WTC11 (cell line): Measurements from ENCODE around the gene HDAC7. TPM values are rescaled to one million over a fixed set of nuclear protein-coding genes. Genes with fewer than 3 reads are reported as not detected.

Experiments used
- ATAC-seq: fragments of 200-7000 bp; cut with Tn5 transposase; 2 replicates; pipeline ENCODE4 v1.10.0; 2021; ENCODE audit warnings: mild to moderate bottlenecking, moderate library complexity
- CTCF ChIA-PET: fragments of 300-600 bp; sonication (Branson Sonifier 250); formaldehyde crosslinking; loops from one replicate; lab custom pipeline; 2021; ENCODE audit warnings: antibody characterized with exemption; lab: Charles Lee
- POLR2A ChIA-PET: fragments of 350-600 bp; sonication (Branson Sonifier 250); formaldehyde crosslinking; loops from one replicate; lab custom pipeline; 2021; ENCODE audit warnings: antibody characterized with exemption; lab: Charles Lee
- DNase-seq: peaks from one replicate; pipeline ENCODE4 v3.0.0; 2021; ENCODE audit warnings: low spot score
- H3K27ac Mint-ChIP-seq: 2 replicates; pipeline ENCODE4 v1.8.0; 2021; ENCODE audit warnings: mixed read lengths
- H3K27me3 Mint-ChIP-seq: 2 replicates; pipeline ENCODE4 v1.8.0; 2021; ENCODE audit warnings: low read depth, mild to moderate bottlenecking, moderate library complexity, mixed read lengths
- H3K36me3 Mint-ChIP-seq: 2 replicates; pipeline ENCODE4 v1.8.0; 2021; ENCODE audit warnings: mixed read lengths
- H3K4me1 Mint-ChIP-seq: 2 replicates; pipeline ENCODE4 v1.8.0; 2022; ENCODE audit warnings: mixed read lengths
- H3K4me3 Mint-ChIP-seq: 2 replicates; pipeline ENCODE4 v1.8.0; 2021; ENCODE audit warnings: mild to moderate bottlenecking, moderate library complexity, mixed read lengths
- H3K9me3 Mint-ChIP-seq: 2 replicates; pipeline ENCODE4 v1.8.0; 2021; ENCODE audit warnings: mixed read lengths
- CDX4 ChIP-seq: fragments of 250-450 bp; sonication (Bioruptor Pico); IDR thresholded peaks from 2 replicates; pipeline ENCODE4 v1.9.0; 2021; ENCODE audit warnings: moderate library complexity, mild to moderate bottlenecking, inconsistent platforms, borderline replicate concordance
- CREM ChIP-seq: sonication (generic); formaldehyde crosslinking; IDR thresholded peaks from 2 replicates; pipeline ENCODE4 v1.8.1; 2022; ENCODE audit warnings: mild to moderate bottlenecking, missing genetic modification reagents, moderate library complexity
- EMX1 ChIP-seq: fragments of 250-450 bp; sonication (Bioruptor Pico); IDR thresholded peaks from 2 replicates; pipeline ENCODE4 v1.8.0; 2021; ENCODE audit warnings: mild to moderate bottlenecking
- ETV6 ChIP-seq: sonication (generic); formaldehyde crosslinking; IDR thresholded peaks from 2 replicates; pipeline ENCODE4 v1.8.1; 2022; ENCODE audit warnings: mild to moderate bottlenecking, missing genetic modification reagents
- IRF1 ChIP-seq: sonication (generic); formaldehyde crosslinking; IDR thresholded peaks from 2 replicates; pipeline ENCODE4 v1.8.0; 2023; ENCODE audit warnings: missing genetic modification reagents
- MAX ChIP-seq: sonication (generic); formaldehyde crosslinking; IDR thresholded peaks from 2 replicates; pipeline ENCODE4 v1.8.0; 2022; ENCODE audit warnings: mild to moderate bottlenecking, missing genetic modification reagents
- MLX ChIP-seq: sonication (generic); formaldehyde crosslinking; IDR thresholded peaks from 2 replicates; pipeline ENCODE4 v1.8.1; 2023; ENCODE audit warnings: mild to moderate bottlenecking, missing genetic modification reagents, moderate library complexity
- NR3C1 ChIP-seq: sonication (generic); formaldehyde crosslinking; conservative IDR thresholded peaks from 2 replicates; pipeline ENCODE4 v1.8.1; 2023; ENCODE audit warnings: low read depth, mild to moderate bottlenecking, missing genetic modification reagents
- PRDM15 ChIP-seq: sonication (generic); formaldehyde crosslinking; IDR thresholded peaks from 2 replicates; pipeline ENCODE4 v1.8.0; 2022; ENCODE audit warnings: missing genetic modification reagents
- TEAD1 ChIP-seq: sonication (generic); formaldehyde crosslinking; IDR thresholded peaks from 2 replicates; pipeline ENCODE4 v1.8.0; 2022; ENCODE audit warnings: mild to moderate bottlenecking, missing genetic modification reagents
- USF2 ChIP-seq: sonication (generic); formaldehyde crosslinking; IDR thresholded peaks from 2 replicates; pipeline ENCODE4 v1.8.1; 2023; ENCODE audit warnings: mild to moderate bottlenecking, missing genetic modification reagents, moderate library complexity
- ZBTB21 ChIP-seq: sonication (generic); formaldehyde crosslinking; IDR thresholded peaks from 2 replicates; pipeline ENCODE4 v1.8.1; 2023; ENCODE audit warnings: mild to moderate bottlenecking, missing genetic modification reagents, borderline replicate concordance
- ZBTB43 ChIP-seq: sonication (generic); formaldehyde crosslinking; IDR thresholded peaks from 2 replicates; pipeline ENCODE4 v1.8.1; 2023; ENCODE audit warnings: mild to moderate bottlenecking, missing genetic modification reagents
- ZNF281 ChIP-seq: sonication (generic); formaldehyde crosslinking; IDR thresholded peaks from 2 replicates; pipeline ENCODE4 v1.8.0; 2023; ENCODE audit warnings: mild to moderate bottlenecking, missing genetic modification reagents
- ZNF317 ChIP-seq: sonication (generic); formaldehyde crosslinking; IDR thresholded peaks from 2 replicates; pipeline ENCODE4 v1.8.1; 2023; ENCODE audit warnings: low read depth, mild to moderate bottlenecking, moderate library complexity, missing genetic modification reagents, borderline replicate concordance
- ZNF425 ChIP-seq: fragments of 250-450 bp; sonication (Bioruptor Pico); conservative IDR thresholded peaks from 2 replicates; pipeline ENCODE4 v1.9.0; 2021; ENCODE audit warnings: mild to moderate bottlenecking
- ZNF671 ChIP-seq: fragments of 250-450 bp; sonication (Bioruptor Pico); IDR thresholded peaks from 2 replicates; pipeline ENCODE4 v1.8.0; 2021; ENCODE audit warnings: mild to moderate bottlenecking
- total RNA-seq: library from RNA; stranded (reverse); gene quantifications from 3 replicates; pipeline ENCODE4 v1.2.3, GENCODE V29; 2021
- TF ChIP-seq, protein P1 (sequence below): sonication (generic); formaldehyde crosslinking; IDR thresholded peaks from 2 replicates; pipeline ENCODE4 v1.8.1; 2022; ENCODE audit warnings: mild to moderate bottlenecking, missing genetic modification reagents, moderate library complexity, borderline replicate concordance

HDAC7 gene
- total RNA-seq, 1 experiment from 2014 or later, result 111 TPM

GRCh38 chr12:47750229-47750798 is 69.4 kb downstream of the HDAC7 start (continued):
- no peak for TF ChIP-seq USF2 (CRISPR knock-in tag)
- no peak for TF ChIP-seq IRF1 (CRISPR knock-in tag)
- TF ChIP-seq, all 79 proteins: peak for 0

GRCh38 chr12:47748899-47749298 is 70.8 kb downstream of the HDAC7 start:
- peaks cover 46% of the 10 kb centered on the region for H3K4me1 Mint-ChIP-seq
- no peaks in the 10 kb centered on the region; the same call in 1 of the 2 replicates for H3K27me3 Mint-ChIP-seq
- H3K9me3 Mint-ChIP-seq, result no peaks in the 10 kb centered on the region
- ATAC-seq, result no peak
- ChIA-PET CTCF (no interaction called here), POLR2A (no interaction called here)
- no peak overlapping the region for H3K4me3 Mint-ChIP-seq
- TF ChIP-seq ZNF281 (no peak), ZBTB43 (CRISPR knock-in tag) (no peak), EMX1 (no peak), ZNF671 (CRISPR knock-in tag) (no peak), ZBTB21 (CRISPR knock-in tag) (no peak), TEAD1 (CRISPR knock-in tag) (no peak), ETV6 (CRISPR knock-in tag) (no peak), MLX (CRISPR knock-in tag) (no peak), PRDM15 (CRISPR knock-in tag) (no peak), ZNF425 (CRISPR knock-in tag) (no peak), NR3C1 (CRISPR knock-in tag) (no peak), ZNF317 (CRISPR knock-in tag) (no peak), MAX (CRISPR knock-in tag) (no peak), CREM (CRISPR knock-in tag) (no peak), CDX4 (no peak)
- TF ChIP-seq, protein P1, sequence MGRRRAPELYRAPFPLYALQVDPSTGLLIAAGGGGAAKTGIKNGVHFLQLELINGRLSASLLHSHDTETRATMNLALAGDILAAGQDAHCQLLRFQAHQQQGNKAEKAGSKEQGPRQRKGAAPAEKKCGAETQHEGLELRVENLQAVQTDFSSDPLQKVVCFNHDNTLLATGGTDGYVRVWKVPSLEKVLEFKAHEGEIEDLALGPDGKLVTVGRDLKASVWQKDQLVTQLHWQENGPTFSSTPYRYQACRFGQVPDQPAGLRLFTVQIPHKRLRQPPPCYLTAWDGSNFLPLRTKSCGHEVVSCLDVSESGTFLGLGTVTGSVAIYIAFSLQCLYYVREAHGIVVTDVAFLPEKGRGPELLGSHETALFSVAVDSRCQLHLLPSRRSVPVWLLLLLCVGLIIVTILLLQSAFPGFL, result no peak
- no peak for DNase-seq
- no peaks in the 10 kb centered on the region for H3K36me3 Mint-ChIP-seq
- no peak overlapping the region for H3K27ac Mint-ChIP-seq
